K562 (cell line): ENCODE results near the gene CSK. TPM values are rescaled to one million over a fixed set of nuclear protein-coding genes. Genes with fewer than 3 reads are reported as not detected.

Source experiments
- ATF7 ChIP-seq: fragments of 450-650 bp; IDR thresholded peaks from 2 replicates; pipeline ENCODE4 v1.7.1; 2014; ENCODE audit warnings: mild to moderate bottlenecking, moderate library complexity
- BRCA1 ChIP-seq, 2 experiments: fragments of 450-650 bp in 1 of 2; sonication (generic) in 1 of 2; formaldehyde crosslinking in 1 of 2; IDR thresholded peaks; 2 replicates each; pipeline versions ENCODE4 v1.5.0 to v1.6.1; 2017 to 2020; ENCODE audit warnings: mild to moderate bottlenecking in 1 of 2, missing genetic modification reagents in 1 of 2
- CBX1 ChIP-seq: sonication (generic); IDR thresholded peaks from 2 replicates; pipeline ENCODE4 v1.6.1; 2016; ENCODE audit warnings: antibody characterized with exemption, low read depth, mild to moderate bottlenecking
- CBX8 ChIP-seq: fragments of 200-600 bp; sonication (generic); IDR thresholded peaks from 2 replicates; pipeline ENCODE4 v1.6.1; 2012; ENCODE audit warnings: borderline replicate concordance, mixed run types, low read depth, mild to moderate bottlenecking, moderate library complexity, mixed read lengths, low read length, control low read depth, inconsistent platforms; ENCODE audit not compliant: poor library complexity, severe bottlenecking; ENCODE audit errors: extremely low read depth
- CCNT2 ChIP-seq: IDR thresholded peaks from 2 replicates; pipeline ENCODE4 v1.6.1; 2011; ENCODE audit warnings: borderline replicate concordance, low read depth, mild to moderate bottlenecking, moderate library complexity, mixed read lengths, low read length; ENCODE audit not compliant: insufficient read length; ENCODE audit errors: extremely low read depth
- E2F6 ChIP-seq, 2 experiments: IDR thresholded peaks; 2 replicates each; pipeline ENCODE4 v1.6.1; 2011; ENCODE audit warnings: borderline replicate concordance in 1 of 2, control low read depth in 1 of 2, low read depth in 1 of 2, low read length in 1 of 2, mild to moderate bottlenecking in 1 of 2, mixed read lengths in 1 of 2, moderate library complexity in 1 of 2; ENCODE audit not compliant: insufficient read depth in 1 of 2, insufficient read length in 1 of 2, poor library complexity in 1 of 2, severe bottlenecking in 1 of 2; ENCODE audit errors: extremely low read depth in 1 of 2
- ELF2 ChIP-seq: fragments of 250-450 bp; sonication (Bioruptor Pico); IDR thresholded peaks from 2 replicates; pipeline ENCODE4 v1.5.0; 2021; ENCODE audit warnings: mild to moderate bottlenecking
- ESRRA ChIP-seq: fragments of 450-650 bp; IDR thresholded peaks from 2 replicates; pipeline ENCODE4 v1.6.1; 2014; ENCODE audit warnings: low read depth, mild to moderate bottlenecking, moderate library complexity, borderline replicate concordance
- KLF16 ChIP-seq: IDR thresholded peaks from 2 replicates; pipeline ENCODE4 v1.6.1; 2016; ENCODE audit warnings: antibody characterized with exemption
- MBD2 ChIP-seq: sonication (generic); IDR thresholded peaks from 2 replicates; pipeline ENCODE4 v1.6.1; 2016; ENCODE audit warnings: low read depth, borderline replicate concordance
- RBBP5 ChIP-seq: fragments of 200-600 bp; sonication (generic); IDR thresholded peaks from 2 replicates; pipeline ENCODE4 v1.6.1; 2012; ENCODE audit warnings: borderline replicate concordance, mild to moderate bottlenecking, low read length, control low read depth, inconsistent platforms; ENCODE audit not compliant: insufficient read depth, poor library complexity, severe bottlenecking
- RBFOX2 ChIP-seq: fragments of 200-400 bp; formaldehyde crosslinking; IDR thresholded peaks from 2 replicates; pipeline ENCODE4 v1.6.1; 2017; ENCODE audit warnings: low read depth, mild to moderate bottlenecking, low read length, moderate library complexity
- SMARCA5 ChIP-seq: fragments of 450-650 bp; IDR thresholded peaks from 2 replicates; pipeline ENCODE4 v1.6.1; 2016
- SMC3 ChIP-seq: conservative IDR thresholded peaks from 2 replicates; pipeline ENCODE4 v1.6.1; 2011; ENCODE audit warnings: low read depth, low read length, improper control_type of control experiment; ENCODE audit not compliant: insufficient read depth
- SOX6 ChIP-seq: fragments of 450-650 bp; IDR thresholded peaks from 2 replicates; pipeline ENCODE4 v1.6.1; 2014; ENCODE audit warnings: mild to moderate bottlenecking
- STAG1 ChIP-seq: sonication (generic); formaldehyde crosslinking; IDR thresholded peaks from 2 replicates; pipeline ENCODE4 v1.5.0; 2020; ENCODE audit warnings: missing genetic modification reagents, borderline replicate concordance
- TBL1XR1 ChIP-seq, 2 experiments: IDR thresholded peaks; 2 replicates each; pipeline ENCODE4 v1.6.1; 2012; ENCODE audit warnings: improper control_type of control experiment in 2 of 2, low read length in 2 of 2, mild to moderate bottlenecking in 1 of 2
- UBTF ChIP-seq, 2 experiments: IDR thresholded peaks; 2 replicates each; pipeline ENCODE4 v1.6.1; 2012; ENCODE audit warnings: improper control_type of control experiment in 2 of 2, low read depth in 2 of 2, low read length in 2 of 2, borderline replicate concordance in 1 of 2
- ZFPM2 ChIP-seq: fragments of 250-450 bp; sonication (Bioruptor Pico); IDR thresholded peaks from 2 replicates; pipeline ENCODE4 v1.5.1; 2022; ENCODE audit warnings: mild to moderate bottlenecking
- ZNF324 ChIP-seq: fragments of 250-450 bp; sonication (Bioruptor Pico); IDR thresholded peaks from 2 replicates; pipeline ENCODE4 v1.4.0; 2020; ENCODE audit warnings: mild to moderate bottlenecking
- polyA plus RNA-seq, 8 experiments: library from polyadenylated mRNA; depleted of rRNA in 4 of 8; stranded (reverse) in 5 of 8; unstranded in 3 of 8; fragments of >200 nt; fragmentation: Nextera tagmentation in 2 of 8; fragmentation: Illumina TruSeq in 1 of 8; extraction: Ambion mirVana in 2 of 8; extraction: Trizol in 1 of 8; gene quantifications; 2 replicates each; pipeline versions ENCODE4 v1.2.1 to v1.2.3, GENCODE V29; 2011 to 2014; ENCODE audit warnings: inconsistent platforms in 1 of 8, missing spikeins in 1 of 8
- total RNA-seq, 7 experiments: library from RNA; depleted of rRNA in 6 of 7; stranded (reverse); fragments of >200 nt in 6 of 7; fragmentation: Illumina TruSeq in 2 of 7; extraction: Trizol in 2 of 7; gene quantifications; 2 replicates each; pipeline versions ENCODE4 v1.2.1 to v1.2.3, GENCODE V29; 2011 to 2021; ENCODE audit warnings: low replicate concordance in 1 of 7
- TF ChIP-seq, protein P1 (sequence below): sonication (generic); formaldehyde crosslinking; IDR thresholded peaks from 2 replicates; pipeline ENCODE4 v1.8.0; 2022; ENCODE audit warnings: missing genetic modification reagents, mild to moderate bottlenecking, borderline replicate concordance

Gene CSK
- total and polyA plus RNA-seq, 9 of the 15 experiments (the other 6 are each of a cell fraction or from before 2014, with no cell fraction given) = 1.5 to 112 (median 22.5) TPM

DNA sequence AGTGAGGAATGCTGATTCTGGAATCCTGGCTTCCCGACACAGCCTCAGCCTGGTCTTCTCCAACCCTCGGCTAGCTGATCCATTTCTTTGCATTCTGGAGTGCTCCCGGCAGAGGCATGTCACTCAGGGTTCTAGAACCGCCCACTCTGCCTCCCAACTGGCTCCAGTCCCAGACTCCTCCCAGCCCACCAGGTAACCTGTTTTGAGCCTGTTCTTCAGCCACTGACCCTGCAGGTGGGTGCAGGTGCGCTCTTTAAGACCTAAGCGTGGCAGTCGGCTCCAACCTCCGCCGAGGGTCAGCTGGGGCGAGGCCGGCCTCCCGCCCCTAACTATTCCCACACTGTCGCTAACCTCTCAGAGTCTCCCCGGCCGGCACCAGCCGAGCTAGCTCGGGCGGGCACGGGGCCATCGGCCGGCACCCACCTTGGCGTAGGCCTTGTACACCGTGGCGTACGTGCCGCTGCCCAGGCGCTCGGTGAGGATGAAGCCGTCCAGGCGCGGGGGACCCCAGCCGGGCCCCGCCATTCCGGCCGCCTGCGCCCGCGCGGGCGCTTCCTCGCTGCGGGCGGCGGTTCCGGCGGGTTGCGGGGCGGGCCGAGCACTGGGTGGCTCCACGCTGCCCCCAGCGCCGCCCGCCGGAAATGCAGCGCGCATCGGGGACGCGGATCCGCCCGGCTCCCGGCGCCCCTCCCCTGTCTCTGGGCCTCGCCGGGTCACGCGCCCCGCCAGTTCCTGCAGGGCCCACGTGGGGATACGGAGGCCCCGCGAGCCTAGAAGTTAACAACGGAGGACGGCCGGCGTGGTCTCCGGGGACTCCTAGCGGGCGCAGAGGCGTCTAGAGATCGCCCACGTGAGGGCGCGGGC lies 60.9 kb downstream of the CSK start, which contains the start of gene ULK3 (continued):
- TF ChIP-seq E2F6 (IDR thresholded peaks at IDR 0.05; ENCODE audit: borderline replicate concordance in 1 of 2, extremely low read depth in 1 of 2, insufficient read depth in 1 of 2, insufficient read length in 1 of 2, low read depth in 1 of 2, low read length in 1 of 2, poor library complexity in 1 of 2, severe bottlenecking in 1 of 2) (peak; percentile 70 to 87), ESRRA (peak; percentile 55; the same call in 1 of the 2 replicates), SMC3 (peak; percentile 31; the same call in 1 of the 2 replicates), CBX8 (no peak), ELF2 (CRISPR knock-in tag) (no peak; the same call in 1 of the 2 replicates), BRCA1 (IDR thresholded peaks at IDR 0.05) (no peak), BRCA1 (CRISPR knock-in tag; IDR thresholded peaks at IDR 0.05) (no peak), UBTF (IDR thresholded peaks at IDR 0.05; ENCODE audit: borderline replicate concordance in 1 of 2, low read depth in 2 of 2, low read length in 2 of 2) (peak; percentile 46 to 50; a peak in 2 of 4 replicates), ZNF324 (CRISPR knock-in tag) (no peak), RBBP5 (peak; percentile 37), ATF7 (peak; percentile 72), KLF16 (peak; percentile 24; the same call in 1 of the 2 replicates), ZFPM2 (CRISPR knock-in tag) (0 out of 2 replicates have a peak, but pooled peaks have one; percentile 28), STAG1 (CRISPR knock-in tag) (no peak), SOX6 (0 out of 2 replicates have a peak, but pooled peaks have one; percentile 15), TBL1XR1 (IDR thresholded peaks at IDR 0.05; ENCODE audit: low read length in 2 of 2) (peak in 1 of 2 experiments; percentile 19; a peak in 1 of 4 replicates), CCNT2 (peak; percentile 95), MBD2 (no peak), CBX1 (peak; percentile 9; the same call in 1 of the 2 replicates), RBFOX2 (peak; percentile 87), SMARCA5 (no peak)
- TF ChIP-seq, protein P1, sequence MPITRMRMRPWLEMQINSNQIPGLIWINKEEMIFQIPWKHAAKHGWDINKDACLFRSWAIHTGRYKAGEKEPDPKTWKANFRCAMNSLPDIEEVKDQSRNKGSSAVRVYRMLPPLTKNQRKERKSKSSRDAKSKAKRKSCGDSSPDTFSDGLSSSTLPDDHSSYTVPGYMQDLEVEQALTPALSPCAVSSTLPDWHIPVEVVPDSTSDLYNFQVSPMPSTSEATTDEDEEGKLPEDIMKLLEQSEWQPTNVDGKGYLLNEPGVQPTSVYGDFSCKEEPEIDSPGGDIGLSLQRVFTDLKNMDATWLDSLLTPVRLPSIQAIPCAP (CRISPR knock-in tag) = no peak
